H9 (cell line): ENCODE results near the gene KAT5. TPM values are rescaled to one million over a fixed set of nuclear protein-coding genes. Genes with fewer than 3 reads are reported as not detected.

Experiments used
- DNase-seq: peaks from one replicate; pipeline ENCODE4 v3.0.0-alpha.2; 2017
- H2AFZ ChIP-seq: one replicate; pipeline ENCODE4 v1.6.1; 2013; ENCODE audit warnings: mild to moderate bottlenecking, low read length, control low read depth, moderate library complexity
- H2AK5ac ChIP-seq: 2 replicates; pipeline ENCODE4 v1.6.1; 2013; ENCODE audit warnings: low read length, control low read depth, mixed read lengths; ENCODE audit not compliant: insufficient read length
- H2BK120ac ChIP-seq: one replicate; pipeline ENCODE4 v1.6.1; 2013; ENCODE audit warnings: low read depth, mild to moderate bottlenecking, low read length, control low read depth, inconsistent platforms; ENCODE audit not compliant: poor library complexity, severe bottlenecking
- H2BK12ac ChIP-seq: 2 replicates; pipeline ENCODE4 v1.6.1; 2013; ENCODE audit warnings: low read length, control low read depth, mixed read lengths, low read depth; ENCODE audit not compliant: insufficient read length
- H2BK15ac ChIP-seq: 2 replicates; pipeline ENCODE4 v1.6.1; 2013; ENCODE audit warnings: low read depth, low read length, control low read depth
- H2BK20ac ChIP-seq: one replicate; pipeline ENCODE4 v1.6.1; 2013; ENCODE audit warnings: low read depth, mild to moderate bottlenecking, low read length, control low read depth, inconsistent platforms; ENCODE audit not compliant: poor library complexity, severe bottlenecking
- H2BK5ac ChIP-seq: 2 replicates; pipeline ENCODE4 v1.6.1; 2013; ENCODE audit warnings: low read length, control low read depth, mixed read lengths; ENCODE audit not compliant: insufficient read length
- H3K14ac ChIP-seq: 2 replicates; pipeline ENCODE4 v1.6.1; 2013; ENCODE audit warnings: low read length, control low read depth; ENCODE audit not compliant: insufficient read depth
- H3K18ac ChIP-seq: 2 replicates; pipeline ENCODE4 v1.6.1; 2013; ENCODE audit warnings: low read depth, mild to moderate bottlenecking, mixed read lengths, low read length, control low read depth; ENCODE audit not compliant: insufficient read length
- H3K23ac ChIP-seq: 2 replicates; pipeline ENCODE4 v1.6.1; 2013; ENCODE audit warnings: low read length, control low read depth, mixed read lengths, low read depth; ENCODE audit not compliant: insufficient read length
- H3K23me2 ChIP-seq: 2 replicates; pipeline ENCODE4 v1.6.1; 2013; ENCODE audit warnings: low read depth, mild to moderate bottlenecking, mixed read lengths, low read length, control low read depth; ENCODE audit not compliant: insufficient read length, poor library complexity, severe bottlenecking
- H3K27ac ChIP-seq: 2 replicates; pipeline ENCODE4 v1.5.1; 2013; ENCODE audit warnings: low read length, control low read depth, mixed read lengths, low read depth; ENCODE audit not compliant: insufficient read length
- H3K27me3 ChIP-seq: 2 replicates; pipeline ENCODE4 v1.6.1; 2013; ENCODE audit warnings: low read length, control low read depth, inconsistent platforms; ENCODE audit not compliant: insufficient read depth
- H3K4ac ChIP-seq: 2 replicates; pipeline ENCODE4 v1.6.1; 2013; ENCODE audit warnings: low read depth, mild to moderate bottlenecking, control low read depth, inconsistent platforms, low read length, moderate library complexity
- H3K4me1 ChIP-seq: 2 replicates; pipeline ENCODE4 v1.6.1; 2013; ENCODE audit warnings: low read length, control low read depth, inconsistent platforms; ENCODE audit not compliant: insufficient read depth
- H3K4me2 ChIP-seq: 2 replicates; pipeline ENCODE4 v1.6.1; 2013; ENCODE audit warnings: low read length, control low read depth, mixed read lengths; ENCODE audit not compliant: insufficient read length, insufficient read depth
- H3K56ac ChIP-seq: 2 replicates; pipeline ENCODE4 v1.6.1; 2013; ENCODE audit warnings: low read depth, mild to moderate bottlenecking, mixed read lengths, low read length, control low read depth; ENCODE audit not compliant: insufficient read length
- H3K79me1 ChIP-seq: 2 replicates; pipeline ENCODE4 v1.6.1; 2013; ENCODE audit warnings: low read depth, mild to moderate bottlenecking, moderate library complexity, low read length, control low read depth, inconsistent platforms; ENCODE audit not compliant: insufficient read depth, poor library complexity, severe bottlenecking
- H3K79me2 ChIP-seq: 2 replicates; pipeline ENCODE4 v1.6.1; 2013; ENCODE audit warnings: low read length, control low read depth, inconsistent platforms; ENCODE audit not compliant: insufficient read depth
- H3K9ac ChIP-seq: 2 replicates; pipeline ENCODE4 v1.6.1; 2013; ENCODE audit warnings: low read length, control low read depth, mixed read lengths; ENCODE audit not compliant: insufficient read length; ENCODE audit errors: extremely low read depth
- H3K9me3 ChIP-seq: one replicate; pipeline ENCODE4 v1.6.1; 2013; ENCODE audit warnings: low read depth, low read length, inconsistent platforms; ENCODE audit not compliant: control insufficient read depth
- H3T11ph ChIP-seq: one replicate; pipeline ENCODE4 v1.6.1; 2013; ENCODE audit warnings: mild to moderate bottlenecking, low read length, control low read depth, inconsistent platforms
- H4K20me1 ChIP-seq: one replicate; pipeline ENCODE4 v1.6.1; 2013; ENCODE audit not compliant: control insufficient read depth, insufficient read length, insufficient read depth
- H4K5ac ChIP-seq: 2 replicates; pipeline ENCODE4 v1.6.1; 2013; ENCODE audit warnings: low read depth, mild to moderate bottlenecking, mixed read lengths, low read length, control low read depth; ENCODE audit not compliant: insufficient read length
- H4K8ac ChIP-seq: replicated peaks from 2 replicates; pipeline ENCODE4 v1.6.1; 2013; ENCODE audit warnings: low read length, control low read depth, mixed read lengths, low read depth; ENCODE audit not compliant: insufficient read length
- H4K91ac ChIP-seq: 2 replicates; pipeline ENCODE4 v1.6.1; 2013; ENCODE audit warnings: low read depth, mild to moderate bottlenecking, moderate library complexity, mixed read lengths, low read length, control low read depth; ENCODE audit not compliant: insufficient read length
- H3K27ac Mint-ChIP-seq, 3 experiments: 2 replicates in 2 of 3; 3 replicates in 1 of 3; pipeline ENCODE4 v1.8.0; 2020 to 2021; ENCODE audit warnings: mixed read lengths in 3 of 3, mild to moderate bottlenecking in 1 of 3, moderate library complexity in 1 of 3
- H3K27me3 Mint-ChIP-seq: 2 replicates; pipeline ENCODE4 v1.8.0; 2021; ENCODE audit warnings: low read depth, mild to moderate bottlenecking, moderate library complexity, mixed read lengths
- H3K36me3 Mint-ChIP-seq, 3 experiments: 2 replicates in 2 of 3; 3 replicates in 1 of 3; pipeline ENCODE4 v1.8.0; 2020 to 2021; ENCODE audit warnings: low read depth in 3 of 3, mixed read lengths in 3 of 3; ENCODE audit not compliant: insufficient read depth in 1 of 3
- H3K4me1 Mint-ChIP-seq, 2 experiments: 2 replicates each; pipeline ENCODE4 v1.8.0; 2020; ENCODE audit warnings: mixed read lengths in 2 of 2
- H3K4me3 Mint-ChIP-seq, 2 experiments: 2 replicates in 1 of 2; 3 replicates in 1 of 2; pipeline ENCODE4 v1.8.0; 2020 to 2021; ENCODE audit warnings: mild to moderate bottlenecking in 2 of 2, mixed read lengths in 2 of 2, moderate library complexity in 1 of 2
- H3K9me3 Mint-ChIP-seq, 2 experiments: 2 replicates in 1 of 2; 3 replicates in 1 of 2; pipeline ENCODE4 v1.8.0; 2020; ENCODE audit warnings: mild to moderate bottlenecking in 2 of 2, mixed read lengths in 2 of 2, moderate library complexity in 1 of 2
- total RNA-seq: library from RNA; stranded (reverse); gene quantifications from 2 replicates; pipeline ENCODE4 v1.2.1, GENCODE V29; 2021
- TF ChIP-seq, protein P1 (sequence below): fragments of 200-600 bp; sonication (generic); conservative IDR thresholded peaks from 3 replicates; pipeline ENCODE4 v1.8.0; 2021; ENCODE audit warnings: antibody characterized with exemption, mild to moderate bottlenecking

KAT5 gene
- total RNA-seq, 1 experiment from 2014 or later, result 56.7 TPM

DNA sequence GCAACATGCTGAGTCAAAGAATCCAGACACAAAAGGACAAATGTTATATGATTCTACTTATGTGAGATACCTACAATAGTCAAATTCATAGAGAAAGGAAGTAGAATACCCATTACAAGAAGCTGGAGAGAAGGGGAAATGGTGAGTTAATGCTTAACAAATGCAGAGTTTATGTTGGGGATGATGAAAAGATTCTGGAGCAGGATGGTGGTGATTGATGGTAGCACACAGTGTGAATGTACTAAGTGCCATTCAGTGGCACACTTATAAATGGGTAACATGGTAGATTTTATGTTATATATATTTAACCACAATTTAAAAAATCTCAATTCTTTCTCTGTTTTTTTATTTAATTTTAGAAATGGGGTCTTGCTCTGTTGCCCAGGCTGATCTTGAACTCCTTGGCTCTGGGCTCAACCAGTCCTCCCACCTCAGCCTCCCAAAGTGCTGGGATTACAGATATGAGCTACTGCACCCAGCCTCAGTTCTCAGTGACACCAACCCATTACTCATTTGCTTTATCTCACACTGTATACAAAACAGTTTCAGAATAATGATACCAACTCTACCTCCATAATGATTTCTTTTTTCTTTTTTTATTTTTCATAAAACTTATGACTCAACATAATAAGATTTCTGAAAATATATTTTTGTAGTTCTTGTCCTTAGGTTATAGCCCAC lies 39.7 kb upstream of the KAT5 start:
- Histone ChIP-seq H2BK5ac (no peak overlapping the region), H3K9me3 (no peaks in the 10 kb centered on the region), H4K91ac (no peak overlapping the region), H3K14ac (no peak overlapping the region), H3K23me2 (no peaks in the 10 kb centered on the region), H4K20me1 (no peaks in the 10 kb centered on the region), H2BK15ac (no peak overlapping the region), H2BK12ac (no peak overlapping the region), H2AK5ac (no peak overlapping the region), H3K56ac (no peak overlapping the region), H3K4ac (no peak overlapping the region), H3K79me1 (no peaks in the 10 kb centered on the region), H3K4me1 (no peaks in the 10 kb centered on the region), H2BK20ac (no peak overlapping the region), H4K8ac (no peak overlapping the region), H3K9ac (no peak overlapping the region), H3K18ac (no peak overlapping the region), H3K4me2 (no peak overlapping the region), H3K27ac (no peak overlapping the region), H2AFZ (no peak overlapping the region), H4K5ac (no peak overlapping the region), H3T11ph (no peak overlapping the region), H3K27me3 (no peaks in the 10 kb centered on the region), H3K23ac (no peak overlapping the region), H3K79me2 (no peaks in the 10 kb centered on the region), H2BK120ac (no peak overlapping the region)
- Mint-ChIP-seq H3K36me3 (no peaks in the 10 kb centered on the region), H3K9me3 (no peaks in the 10 kb centered on the region), H3K4me3 (no peak overlapping the region), H3K27me3 (peaks cover 7% of the 10 kb centered on the region), H3K4me1 (no peaks in the 10 kb centered on the region), H3K27ac (no peak overlapping the region)
- TF ChIP-seq, protein P1, sequence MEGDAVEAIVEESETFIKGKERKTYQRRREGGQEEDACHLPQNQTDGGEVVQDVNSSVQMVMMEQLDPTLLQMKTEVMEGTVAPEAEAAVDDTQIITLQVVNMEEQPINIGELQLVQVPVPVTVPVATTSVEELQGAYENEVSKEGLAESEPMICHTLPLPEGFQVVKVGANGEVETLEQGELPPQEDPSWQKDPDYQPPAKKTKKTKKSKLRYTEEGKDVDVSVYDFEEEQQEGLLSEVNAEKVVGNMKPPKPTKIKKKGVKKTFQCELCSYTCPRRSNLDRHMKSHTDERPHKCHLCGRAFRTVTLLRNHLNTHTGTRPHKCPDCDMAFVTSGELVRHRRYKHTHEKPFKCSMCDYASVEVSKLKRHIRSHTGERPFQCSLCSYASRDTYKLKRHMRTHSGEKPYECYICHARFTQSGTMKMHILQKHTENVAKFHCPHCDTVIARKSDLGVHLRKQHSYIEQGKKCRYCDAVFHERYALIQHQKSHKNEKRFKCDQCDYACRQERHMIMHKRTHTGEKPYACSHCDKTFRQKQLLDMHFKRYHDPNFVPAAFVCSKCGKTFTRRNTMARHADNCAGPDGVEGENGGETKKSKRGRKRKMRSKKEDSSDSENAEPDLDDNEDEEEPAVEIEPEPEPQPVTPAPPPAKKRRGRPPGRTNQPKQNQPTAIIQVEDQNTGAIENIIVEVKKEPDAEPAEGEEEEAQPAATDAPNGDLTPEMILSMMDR, result no peak
- no peak for DNase-seq
